B cell (primary cell): ENCODE results near the gene PCSK6.

Source experiments
- CTCF ChIP-seq: fragments of 200-600 bp; IDR thresholded peaks from one replicate; pipeline ENCODE4 v1.8.0; 2022; ENCODE audit warnings: antibody characterized with exemption, mild to moderate bottlenecking
- EZH2 ChIP-seq: IDR thresholded peaks from 2 replicates; pipeline ENCODE4 v1.6.1; 2012; ENCODE audit warnings: borderline replicate concordance, low read depth, mild to moderate bottlenecking, moderate library complexity, low read length; ENCODE audit not compliant: insufficient read depth, poor library complexity, severe bottlenecking

- TF ChIP-seq CTCF: no peak
- TF ChIP-seq EZH2: no peak
These were observed 22.2 kb upstream of the PCSK6 start for GRCh38 chr15:101511717-101512116.
